ENCODE data around the gene DYNLRB1. TPM values are rescaled to one million over a fixed set of nuclear protein-coding genes. Genes with fewer than 3 reads are reported as not detected.

Gene DYNLRB1
- total and polyA plus RNA-seq, 10 of the 15 experiments (the other 5 are each of a cell fraction or from before 2014, with no cell fraction given): 87.9 to 313 (median 153) TPM

- TF ChIP-seq SKIL (IDR thresholded peaks at IDR 0.05; ENCODE audit: low read depth, poor library complexity, severe bottlenecking): no peak
- no peak for TF ChIP-seq CBX3 (IDR thresholded peaks at IDR 0.05; ENCODE audit: borderline replicate concordance, low read depth)
- TF ChIP-seq CUX1 (IDR thresholded peaks at IDR 0.05; ENCODE audit: insufficient replicate concordance, low read depth, low read length): no peak
- TF ChIP-seq BCLAF1 (IDR thresholded peaks at IDR 0.05): no peak
- TF ChIP-seq ZNF622 (IDR thresholded peaks at IDR 0.05): no peak
- peak; percentile 76 for TF ChIP-seq FOXK2 (IDR thresholded peaks at IDR 0.05)
- TF ChIP-seq RFX5 (IDR thresholded peaks at IDR 0.05; ENCODE audit: low read depth, low read length): no peak
- TF ChIP-seq NKRF (conservative IDR thresholded peaks at IDR 0.05): no peak
- TF ChIP-seq IRF5 (IDR thresholded peaks at IDR 0.05; ENCODE audit: borderline replicate concordance): no peak
- peak; percentile 46; the same call in 1 of the 2 replicates for TF ChIP-seq IRF4 (IDR thresholded peaks at IDR 0.05; ENCODE audit: low read depth, low read length)
- no peak for TF ChIP-seq ELK1 (IDR thresholded peaks at IDR 0.05; ENCODE audit: low read depth, low read length)
- no peak for TF ChIP-seq CHD4 (IDR thresholded peaks at IDR 0.05)
- TF ChIP-seq TARDBP (IDR thresholded peaks at IDR 0.05; ENCODE audit: borderline replicate concordance): no peak
Measured at GRCh38 chr20:34579979-34580940, 64.0 kb downstream of the DYNLRB1 start (continued).
